ENCODE data around the gene NOG. TPM values are rescaled to one million over a fixed set of nuclear protein-coding genes. Genes with fewer than 3 reads are reported as not detected.

Gene NOG
- total and polyA plus RNA-seq, 2 donors (not counting 3 experiments of a cell fraction or from before 2014, with no cell fraction given): 0.63 to 2.3 TPM

- Histone ChIP-seq H3K27me3 (ENCODE audit: control insufficient read depth in 2 of 2, insufficient read depth in 2 of 2, low read length in 2 of 2) (peaks cover 0 to 2% of the 10 kb centered on the region in 2 experiments), H3K4me1 (ENCODE audit: control insufficient read depth, extremely low read depth, insufficient read depth, low read length) (no peaks in the 10 kb centered on the region), H3K4me3 (replicated peaks in 1 of 3; ENCODE audit: insufficient read depth in 1 of 3, low read depth in 1 of 3, low read length in 3 of 3) (no peak overlapping the region), H3K36me3 (ENCODE audit: control insufficient read depth in 2 of 2, extremely low read depth in 1 of 2, insufficient read depth in 2 of 2, low read length in 2 of 2) (no peaks in the 10 kb centered on the region), H3K79me2 (ENCODE audit: control insufficient read depth, insufficient read depth, low read length) (no peaks in the 10 kb centered on the region), H4K20me1 (replicated peaks; ENCODE audit: control insufficient read depth, extremely low read depth, insufficient read depth, low read length) (no peaks in the 10 kb centered on the region), H3K9ac (replicated peaks; ENCODE audit: extremely low read depth, insufficient read depth, low read length) (no peak overlapping the region), H3K9me3 (replicated peaks; ENCODE audit: control insufficient read depth, insufficient read depth, low read length) (no peaks in the 10 kb centered on the region), H3K4me2 (ENCODE audit: insufficient read depth, low read length) (no peak overlapping the region), H3K9me1 (replicated peaks; ENCODE audit: control insufficient read depth, extremely low read depth, insufficient read depth, low read length) (no peaks in the 10 kb centered on the region), H2AFZ (ENCODE audit: low read depth, low read length) (no peak overlapping the region), H3K27ac (ENCODE audit: insufficient read depth, low read depth, low read length) (no peak overlapping the region)
- FAIRE-seq (no peak), DNase-seq (ENCODE audit: low read depth, low spot score) (no peak)
- ChIA-PET POLR2A (no interaction called here), CTCF (interaction anchor here (1.5 kb wide), 1 partner anchor 105 kb away, joined by 7 read pairs; no protein-coding TSS in a partner anchor)
- no TSS peak for BruUV-seq (replicated peaks)
- no peak for TF ChIP-seq CTCF (IDR thresholded peaks at IDR 0.05; ENCODE audit: extremely low read depth in 1 of 2, insufficient read depth in 1 of 2, low read depth in 1 of 2, low read length in 2 of 2)
- no peak for TF ChIP-seq EZH2 (IDR thresholded peaks at IDR 0.05; ENCODE audit: borderline replicate concordance, low read depth, low read length, severe bottlenecking)
- no peak for TF ChIP-seq JUN (IDR thresholded peaks at IDR 0.05; ENCODE audit: borderline replicate concordance, insufficient read depth, insufficient read length, low read depth)
- TF ChIP-seq MYC (IDR thresholded peaks at IDR 0.05; ENCODE audit: low read depth, low read length): no peak
- TF ChIP-seq POLR2A (IDR thresholded peaks at IDR 0.05; ENCODE audit: low read depth, low read length): no peak
- no peak for TF ChIP-seq GATA2 (IDR thresholded peaks at IDR 0.05; ENCODE audit: insufficient read depth, insufficient read length, low read depth, low read length)
- no peak for TF ChIP-seq POLR2AphosphoS5 (IDR thresholded peaks at IDR 0.05; ENCODE audit: insufficient read depth, low read depth, low read length)
- TF ChIP-seq FOS (IDR thresholded peaks at IDR 0.05; ENCODE audit: borderline replicate concordance, insufficient read depth, low read length): no peak
- no peak for TF ChIP-seq MAX (IDR thresholded peaks at IDR 0.05; ENCODE audit: insufficient read depth, insufficient read length)
- intact Hi-C loops (cut with micrococcal nuclease): no loop called here
- dilution Hi-C loops (cut with MboI; ENCODE audit: extremely low pct_ligation_motif_present, low sequenced_read_pairs): no loop called here
Measured at GRCh38 chr17:56610321-56610720, 16.8 kb downstream of the NOG start.

All from endothelial cell of umbilical vein (primary cell).